Activated CD4-positive, alpha-beta T cell treated with anti-CD3 and anti-CD28 coated beads, Interleukin-2, amount 50 U/mL, for 48 hours (primary cell): ENCODE results near the gene U2AF2.
"Not testable (repeated sequence)": the region's sequence is repeated elsewhere in the genome, so short reads cannot be mapped to it uniquely, and the experiment has no call there.

Experiments
- DNase-seq, 2 experiments: peaks; one replicate each; pipeline ENCODE4 v3.0.0-alpha.2; 2020

Gene U2AF2

GRCh38 chr19:55692681-55693081, 37.8 kb downstream of the U2AF2 start:
- no peak for DNase-seq

GRCh38 chr19:55693336-55693974, 38.6 kb downstream of the U2AF2 start:
- DNase-seq: no peak

- no peak for DNase-seq
Observed at GRCh38 chr19:55694241-55694655, 39.4 kb downstream of the U2AF2 start.

- no peak for DNase-seq
Observed at GRCh38 chr19:55694656-55695491, 40.0 kb downstream of the U2AF2 start.

GRCh38 chr19:55695511-55696290, 40.9 kb downstream of the U2AF2 start:
- no peak for DNase-seq

GRCh38 chr19:55696301-55697068, 41.6 kb downstream of the U2AF2 start:
- no peak for DNase-seq

- DNase-seq: no peak
Observed at GRCh38 chr19:55697069-55697440, 42.2 kb downstream of the U2AF2 start.

GRCh38 chr19:55697698-55698097, 42.9 kb downstream of the U2AF2 start:
- DNase-seq: no peak

- DNase-seq: no peak
Observed at GRCh38 chr19:55698256-55698655, 43.4 kb downstream of the U2AF2 start.

- no peak for DNase-seq
Observed at GRCh38 chr19:55699221-55699620, 44.4 kb downstream of the U2AF2 start.

GRCh38 chr19:55700813-55701212, 46.0 kb downstream of the U2AF2 start:
- no peak for DNase-seq

GRCh38 chr19:55702131-55702627, 47.3 kb downstream of the U2AF2 start:
- DNase-seq: no peak

- peak; percentile 52 to 63 for DNase-seq
Observed at GRCh38 chr19:55703790-55704215, 49.0 kb downstream of the U2AF2 start.

- no peak for DNase-seq
Observed at GRCh38 chr19:55704494-55705245, 49.8 kb downstream of the U2AF2 start.

- DNase-seq: no peak
Observed at GRCh38 chr19:55705972-55706371, 51.1 kb downstream of the U2AF2 start.

- DNase-seq: no peak
Observed at GRCh38 chr19:55711719-55712118, 56.9 kb downstream of the U2AF2 start.

GRCh38 chr19:55712804-55713631, 58.2 kb downstream of the U2AF2 start:
- DNase-seq: no peak

- DNase-seq: no peak
Observed at GRCh38 chr19:55716531-55716930, 61.7 kb downstream of the U2AF2 start.

- DNase-seq: no peak
Observed at GRCh38 chr19:55717251-55717650, 62.4 kb downstream of the U2AF2 start.

- DNase-seq: not testable (repeated sequence)
Observed at GRCh38 chr19:55717879-55718711, 63.3 kb downstream of the U2AF2 start.
